ENCODE data around the gene DCC. TPM values are rescaled to one million over a fixed set of nuclear protein-coding genes. Genes with fewer than 3 reads are reported as not detected.

The DCC gene
- total and polyA plus RNA-seq, 2 donors (not counting 1 experiment from before 2014, with no cell fraction given): 0.14 TPM; not detected in 1

GRCh38 chr18:52499016-52499415, 159.0 kb downstream of the DCC start:
- no peaks in the 10 kb centered on the region for H4K20me1 ChIP-seq (ENCODE audit: control insufficient read depth, extremely low read depth, insufficient read depth, low read length)
- no peak overlapping the region for H2AFZ ChIP-seq (ENCODE audit: low read length)
- no peak overlapping the region for H3K4me2 ChIP-seq (ENCODE audit: extremely low read depth, insufficient read depth, low read length)
- H3K9me3 ChIP-seq (ENCODE audit: control insufficient read depth, insufficient read depth, low read depth, low read length): no peaks in the 10 kb centered on the region
- H3K9ac ChIP-seq (ENCODE audit: insufficient read depth, low read length): no peak overlapping the region
- H3K36me3 ChIP-seq (ENCODE audit: control insufficient read depth, insufficient read depth, low read length): no peaks in the 10 kb centered on the region
- DNase-seq (ENCODE audit: low read depth in 2 of 2): no peak
- TF ChIP-seq CTCF (conservative IDR thresholded peaks at IDR 0.05 in 1 of 2, IDR thresholded peaks at IDR 0.05 in 1 of 2; ENCODE audit: low read depth in 1 of 2, low read length in 2 of 2): no peak
- no peak for TF ChIP-seq EZH2 (IDR thresholded peaks at IDR 0.05; ENCODE audit: low read length, missing control alignments)
- H3K4me1 ChIP-seq (ENCODE audit: control insufficient read depth, extremely low read depth, insufficient read depth, low read length): no peaks in the 10 kb centered on the region
- H3K79me2 ChIP-seq (ENCODE audit: control insufficient read depth, insufficient read depth, low read length): no peaks in the 10 kb centered on the region
- no peak overlapping the region for H3K27ac ChIP-seq (ENCODE audit: insufficient read depth, low read length)
- no peaks in the 10 kb centered on the region for H3K27me3 ChIP-seq (ENCODE audit: control insufficient read depth, insufficient read depth, low read length)
- no peak overlapping the region for H3K4me3 ChIP-seq (replicated peaks in 1 of 4; ENCODE audit: control extremely low read depth in 1 of 4, insufficient read depth in 1 of 4, low read depth in 3 of 4, low read length in 4 of 4)

GRCh38 chr18:52499644-52500043, 159.6 kb downstream of the DCC start:
- Histone ChIP-seq H3K36me3 (ENCODE audit: control insufficient read depth, insufficient read depth, low read length) (no peaks in the 10 kb centered on the region), H3K9me3 (ENCODE audit: control insufficient read depth, insufficient read depth, low read depth, low read length) (no peaks in the 10 kb centered on the region), H4K20me1 (ENCODE audit: control insufficient read depth, extremely low read depth, insufficient read depth, low read length) (no peaks in the 10 kb centered on the region), H3K4me1 (ENCODE audit: control insufficient read depth, extremely low read depth, insufficient read depth, low read length) (no peaks in the 10 kb centered on the region), H3K79me2 (ENCODE audit: control insufficient read depth, insufficient read depth, low read length) (no peaks in the 10 kb centered on the region), H3K27me3 (ENCODE audit: control insufficient read depth, insufficient read depth, low read length) (no peaks in the 10 kb centered on the region), H2AFZ (ENCODE audit: low read length) (no peak overlapping the region), H3K4me2 (ENCODE audit: extremely low read depth, insufficient read depth, low read length) (no peak overlapping the region), H3K27ac (ENCODE audit: insufficient read depth, low read length) (no peak overlapping the region), H3K4me3 (replicated peaks in 1 of 4; ENCODE audit: control extremely low read depth in 1 of 4, insufficient read depth in 1 of 4, low read depth in 3 of 4, low read length in 4 of 4) (no peak overlapping the region), H3K9ac (ENCODE audit: insufficient read depth, low read length) (no peak overlapping the region)
- TF ChIP-seq EZH2 (IDR thresholded peaks at IDR 0.05; ENCODE audit: low read length, missing control alignments) (no peak), CTCF (conservative IDR thresholded peaks at IDR 0.05 in 1 of 2, IDR thresholded peaks at IDR 0.05 in 1 of 2; ENCODE audit: low read depth in 1 of 2, low read length in 2 of 2) (no peak)
- no peak for DNase-seq (ENCODE audit: low read depth in 2 of 2)

- Histone ChIP-seq H3K79me2 (ENCODE audit: control insufficient read depth, insufficient read depth, low read length) (no peaks in the 10 kb centered on the region), H3K36me3 (ENCODE audit: control insufficient read depth, insufficient read depth, low read length) (no peaks in the 10 kb centered on the region), H3K4me2 (ENCODE audit: extremely low read depth, insufficient read depth, low read length) (no peak overlapping the region), H3K9ac (ENCODE audit: insufficient read depth, low read length) (no peak overlapping the region), H3K27ac (ENCODE audit: insufficient read depth, low read length) (no peak overlapping the region), H3K27me3 (ENCODE audit: control insufficient read depth, insufficient read depth, low read length) (no peaks in the 10 kb centered on the region), H3K4me1 (ENCODE audit: control insufficient read depth, extremely low read depth, insufficient read depth, low read length) (no peaks in the 10 kb centered on the region), H3K4me3 (replicated peaks in 1 of 4; ENCODE audit: control extremely low read depth in 1 of 4, insufficient read depth in 1 of 4, low read depth in 3 of 4, low read length in 4 of 4) (no peak overlapping the region), H4K20me1 (ENCODE audit: control insufficient read depth, extremely low read depth, insufficient read depth, low read length) (no peaks in the 10 kb centered on the region), H3K9me3 (ENCODE audit: control insufficient read depth, insufficient read depth, low read depth, low read length) (no peaks in the 10 kb centered on the region), H2AFZ (ENCODE audit: low read length) (no peak overlapping the region)
- TF ChIP-seq EZH2 (IDR thresholded peaks at IDR 0.05; ENCODE audit: low read length, missing control alignments) (no peak), CTCF (conservative IDR thresholded peaks at IDR 0.05 in 1 of 2, IDR thresholded peaks at IDR 0.05 in 1 of 2; ENCODE audit: low read depth in 1 of 2, low read length in 2 of 2) (no peak)
- no peak for DNase-seq (ENCODE audit: low read depth in 2 of 2)
Observed at GRCh38 chr18:52504589-52504988, 164.6 kb downstream of the DCC start.

Measured in fibroblast of lung (primary cell).